ENCODE measurements around the gene ADAM17.

GRCh38 chr2:9556121-9556743 lies 602 bp upstream of the ADAM17 start:
- peak in 1 of 2 experiments; percentile 4; a peak in 1 of 3 replicates for TF ChIP-seq POLR2A (IDR thresholded peaks at IDR 0.05; ENCODE audit: control extremely low read depth in 1 of 2, low read depth in 2 of 2, low read length in 2 of 2)
- TF ChIP-seq SIRT6 (IDR thresholded peaks at IDR 0.05; ENCODE audit: low read length) = no peak
- no peak for TF ChIP-seq ZNF274 (IDR thresholded peaks at IDR 0.05; ENCODE audit: borderline replicate concordance, extremely low read depth, low read length)
- TF ChIP-seq, protein P1, sequence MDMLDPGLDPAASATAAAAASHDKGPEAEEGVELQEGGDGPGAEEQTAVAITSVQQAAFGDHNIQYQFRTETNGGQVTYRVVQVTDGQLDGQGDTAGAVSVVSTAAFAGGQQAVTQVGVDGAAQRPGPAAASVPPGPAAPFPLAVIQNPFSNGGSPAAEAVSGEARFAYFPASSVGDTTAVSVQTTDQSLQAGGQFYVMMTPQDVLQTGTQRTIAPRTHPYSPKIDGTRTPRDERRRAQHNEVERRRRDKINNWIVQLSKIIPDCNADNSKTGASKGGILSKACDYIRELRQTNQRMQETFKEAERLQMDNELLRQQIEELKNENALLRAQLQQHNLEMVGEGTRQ (IDR thresholded peaks at IDR 0.05; ENCODE audit: low read length) = no peak
- TF ChIP-seq CTCF (IDR thresholded peaks at IDR 0.05; ENCODE audit: control extremely low read depth in 1 of 3, insufficient read depth in 1 of 3, low read depth in 1 of 3, low read length in 3 of 3) = no peak
- no peak; the same call in 1 of the 2 replicates for TF ChIP-seq BACH1 (IDR thresholded peaks at IDR 0.05; ENCODE audit: low read length)
- peak; percentile 50 for TF ChIP-seq TAF1 (IDR thresholded peaks at IDR 0.05; ENCODE audit: low read depth, low read length)
- TF ChIP-seq GABPA (IDR thresholded peaks at IDR 0.05; ENCODE audit: borderline replicate concordance, insufficient read depth, low read length) = no peak
- TF ChIP-seq SAP30 (IDR thresholded peaks at IDR 0.05; ENCODE audit: insufficient read depth, insufficient replicate concordance, low read length) = no peak
- TF ChIP-seq, protein P2, sequence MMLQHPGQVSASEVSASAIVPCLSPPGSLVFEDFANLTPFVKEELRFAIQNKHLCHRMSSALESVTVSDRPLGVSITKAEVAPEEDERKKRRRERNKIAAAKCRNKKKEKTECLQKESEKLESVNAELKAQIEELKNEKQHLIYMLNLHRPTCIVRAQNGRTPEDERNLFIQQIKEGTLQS (IDR thresholded peaks at IDR 0.05; ENCODE audit: insufficient read depth, low read depth, low read length) = no peak

All from H1 (cell line).